Measurements from ENCODE around the gene COX19.
"Not testable (repeated sequence)": the region's sequence is repeated elsewhere in the genome, so short reads cannot be mapped to it uniquely, and the experiment has no call there.

The COX19 gene

GRCh38 chr7:978049-978346, 2.6 kb upstream of the COX19 start:
- DNase-seq (ENCODE audit: low read depth), result no peak

DNA sequence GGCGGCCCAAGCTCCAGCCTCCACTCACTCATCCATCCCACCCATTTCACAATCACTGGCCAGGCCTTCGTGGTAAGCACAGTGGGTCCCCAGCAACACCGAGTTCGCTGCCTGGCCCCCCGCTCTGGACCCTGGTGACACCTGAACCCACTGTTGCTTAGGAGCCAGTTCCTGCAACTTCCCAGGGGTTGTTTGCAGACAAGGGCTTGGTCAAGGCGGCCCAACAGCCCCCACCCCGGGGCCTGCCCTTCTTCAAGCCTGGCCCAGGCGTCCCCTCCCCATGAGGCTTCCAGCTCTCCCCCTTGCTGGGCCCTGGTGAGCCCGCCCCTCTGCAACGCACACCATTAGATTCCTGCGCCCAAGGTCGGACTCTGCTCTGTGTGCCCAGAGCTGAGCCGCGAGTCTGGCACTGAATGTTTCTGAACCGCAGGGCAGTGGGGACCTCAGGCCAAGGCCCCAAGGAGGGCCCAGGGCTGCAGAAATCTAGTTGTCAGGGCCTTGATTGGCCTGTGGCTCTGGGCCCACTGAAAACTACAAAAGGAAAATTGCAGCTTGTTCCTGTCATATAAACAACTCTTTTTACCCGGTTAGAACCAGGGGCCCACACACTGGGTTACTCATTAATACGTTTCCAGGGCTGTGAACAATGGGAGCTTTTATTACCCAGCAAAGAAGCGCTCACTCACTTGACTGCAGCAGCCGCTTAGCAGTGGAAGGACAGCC, 2.1 kb upstream of the COX19 start:
- DNase-seq (ENCODE audit: low read depth), result no peak

- no peak for DNase-seq (ENCODE audit: low read depth)
Observed at GRCh38 chr7:976901-977325, 1.6 kb upstream of the COX19 start.

DNA sequence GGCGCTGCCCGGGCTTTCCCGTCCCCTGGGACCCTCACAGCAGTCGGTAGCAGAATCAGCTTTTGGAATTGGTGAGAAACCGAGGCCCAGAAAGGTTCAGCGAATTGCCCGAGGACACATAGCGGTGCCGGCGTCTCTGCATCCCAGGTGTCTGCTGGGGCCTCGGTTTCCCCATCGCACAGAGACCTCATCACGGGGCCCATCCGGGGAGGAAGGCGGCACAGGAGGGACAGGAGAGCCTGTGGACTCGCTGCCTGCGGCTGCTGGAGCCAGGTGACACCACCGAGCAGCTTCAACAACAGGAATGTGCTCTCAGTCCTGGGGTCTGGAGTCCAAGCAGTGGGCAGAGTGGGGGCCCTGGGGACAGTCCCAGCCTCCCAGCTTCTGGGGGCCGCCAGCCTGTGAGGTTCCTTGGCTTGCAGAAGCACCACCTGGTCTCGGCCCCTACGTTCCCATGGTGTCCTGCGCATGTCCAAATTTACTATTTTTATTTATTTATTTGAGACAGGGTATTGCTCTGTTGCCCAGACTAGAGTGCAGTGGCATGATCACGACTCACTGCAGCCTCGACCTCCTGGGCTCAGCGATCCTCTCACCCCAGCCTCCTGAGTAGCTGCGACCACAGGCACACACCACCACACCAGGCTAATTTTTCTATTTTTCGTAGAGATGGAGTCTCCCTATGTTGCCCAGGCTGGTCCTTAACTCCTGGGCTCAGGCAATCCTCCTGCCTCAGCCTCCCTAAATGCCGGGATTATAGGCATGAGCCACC, 539 bp upstream of the COX19 start:
- no peak for DNase-seq (ENCODE audit: low read depth)

GRCh38 chr7:974172-974571, 1.2 kb downstream of the COX19 start:
- DNase-seq (ENCODE audit: low read depth), result no peak

DNA sequence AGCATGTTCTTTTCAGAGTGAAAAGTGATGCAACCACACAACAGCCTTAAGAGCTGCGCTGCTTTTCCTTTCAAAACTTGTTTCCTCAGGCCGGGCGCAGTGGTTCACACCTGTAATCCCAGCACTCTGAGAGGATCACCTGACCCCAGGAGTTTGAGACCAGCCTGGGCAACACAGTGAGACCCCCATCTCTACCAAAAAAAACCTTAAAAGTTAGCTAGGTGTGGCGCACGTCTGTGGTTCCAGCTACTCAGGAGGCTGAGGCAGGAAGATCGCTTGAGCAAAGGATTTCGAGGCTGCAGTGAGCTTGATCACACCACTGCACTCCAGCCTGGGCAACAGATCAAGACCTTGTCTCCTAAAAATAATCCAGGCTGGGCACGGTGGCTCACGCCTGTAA, 2.0 kb downstream of the COX19 start:
- DNase-seq (ENCODE audit: low read depth), result no peak

DNA sequence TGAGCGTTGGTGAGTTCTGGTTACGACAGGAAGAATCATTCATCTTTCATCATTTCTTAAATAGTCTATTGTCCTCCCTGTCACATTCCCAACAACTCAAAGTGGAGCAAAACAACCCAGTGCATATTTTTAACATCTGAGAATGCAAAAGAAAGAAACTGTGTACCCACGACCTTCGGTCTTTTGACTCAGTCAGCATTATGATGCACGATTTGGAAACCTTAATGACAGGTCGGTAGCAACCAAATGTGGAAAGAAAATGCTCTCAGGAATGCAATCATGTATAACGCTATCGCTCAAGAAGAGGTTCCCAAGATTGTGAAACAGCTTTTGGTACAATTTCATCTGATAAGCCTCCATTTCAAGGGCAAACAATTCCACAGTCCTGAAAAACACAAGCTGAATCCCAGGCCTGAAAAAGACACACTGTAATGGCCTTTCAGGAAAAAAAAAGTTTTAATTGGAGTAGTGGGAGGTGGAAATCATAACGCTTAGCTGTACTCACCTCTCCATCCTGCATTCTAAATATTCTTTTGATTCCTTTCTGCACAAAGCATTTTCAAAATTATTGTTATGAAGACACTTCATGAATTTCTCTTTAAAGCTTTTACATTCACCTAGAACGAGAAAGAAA, 2.6 kb downstream of the COX19 start:
- DNase-seq (ENCODE audit: low read depth), result no peak

DNA sequence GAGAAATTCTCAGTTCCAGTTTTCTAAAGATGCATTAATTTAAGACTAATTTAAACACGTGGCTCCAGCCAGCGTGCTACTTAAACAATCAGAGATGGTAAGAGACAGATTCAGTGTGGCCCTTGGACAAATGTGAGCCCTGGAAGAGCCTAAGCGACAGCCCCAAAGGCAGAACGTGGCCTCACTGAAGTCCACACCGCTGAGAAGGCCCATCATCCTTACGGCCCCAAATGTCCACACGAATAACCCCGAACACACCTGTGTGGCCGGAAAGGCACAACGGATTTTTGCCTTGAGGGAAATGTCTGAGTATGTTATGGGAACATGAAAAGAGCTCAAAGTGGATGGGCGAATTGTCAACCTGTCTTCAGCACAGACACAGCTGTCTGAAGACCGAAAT, 3.2 kb downstream of the COX19 start:
- DNase-seq (ENCODE audit: low read depth), result no peak

GRCh38 chr7:970744-971143, 4.6 kb downstream of the COX19 start:
- no peak for DNase-seq (ENCODE audit: low read depth)

DNA sequence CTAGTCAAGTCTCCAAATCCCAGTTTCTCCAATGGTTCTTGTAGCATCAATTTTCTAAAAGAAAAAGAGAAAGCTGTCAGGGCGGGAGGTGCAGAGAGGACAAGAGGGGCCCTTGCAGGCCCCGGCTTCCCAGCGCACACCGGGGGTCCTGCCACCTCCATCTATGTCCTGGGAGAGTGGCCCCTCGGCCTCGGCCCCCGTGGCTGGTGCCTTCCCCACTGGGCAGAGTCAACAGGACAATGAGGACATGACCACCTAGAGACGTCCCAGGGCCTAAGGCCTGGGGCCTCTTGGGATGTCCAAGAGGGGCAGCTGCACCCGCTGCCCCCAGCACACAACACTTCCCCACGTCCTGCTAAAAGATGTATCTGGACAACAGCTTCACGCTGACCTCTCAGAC, 5.9 kb downstream of the COX19 start:
- no peak for DNase-seq (ENCODE audit: low read depth)

DNA sequence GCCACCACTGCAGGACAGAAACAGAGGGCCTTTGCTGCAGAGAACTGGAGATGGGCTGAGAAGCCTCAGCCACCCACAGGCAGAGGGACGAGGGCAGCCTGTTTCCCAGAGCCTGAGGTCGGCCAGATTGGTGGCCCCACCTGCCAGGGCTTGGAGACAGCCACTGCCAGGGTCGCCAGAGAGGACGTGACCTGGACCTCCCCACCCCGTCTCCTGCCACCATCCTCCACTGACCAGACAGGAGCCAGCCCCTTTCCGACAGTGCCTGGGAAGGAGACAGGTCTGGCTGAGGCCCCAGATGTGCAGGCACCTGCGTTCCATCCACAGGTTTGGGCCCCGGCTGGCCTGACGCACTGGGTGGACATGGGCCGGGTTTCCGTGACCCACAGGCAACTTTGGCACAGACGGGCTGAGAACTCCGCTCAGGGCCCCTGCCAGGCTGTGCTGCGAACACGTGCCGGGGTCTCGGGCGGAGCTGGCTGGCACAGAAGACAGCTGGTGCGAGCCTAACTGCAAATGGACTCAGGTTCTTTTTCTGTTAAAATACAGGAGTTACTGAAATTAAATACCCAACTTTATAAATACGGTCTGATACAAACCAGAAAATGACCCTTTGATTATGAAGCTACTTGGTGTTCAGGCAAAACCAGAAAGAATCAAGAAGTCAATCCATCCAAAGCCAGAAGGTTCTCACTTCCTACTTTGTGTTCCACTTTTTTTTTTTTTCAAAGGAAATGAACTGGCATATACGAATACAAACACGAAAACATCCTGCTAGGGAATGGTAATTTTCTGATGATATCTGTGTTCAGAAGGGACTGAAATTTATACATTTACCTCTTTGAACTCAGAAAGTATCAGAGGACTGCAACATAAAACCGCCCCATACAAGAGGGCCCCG, 6.9 kb downstream of the COX19 start:
- no peak for DNase-seq (ENCODE audit: low read depth)

DNA sequence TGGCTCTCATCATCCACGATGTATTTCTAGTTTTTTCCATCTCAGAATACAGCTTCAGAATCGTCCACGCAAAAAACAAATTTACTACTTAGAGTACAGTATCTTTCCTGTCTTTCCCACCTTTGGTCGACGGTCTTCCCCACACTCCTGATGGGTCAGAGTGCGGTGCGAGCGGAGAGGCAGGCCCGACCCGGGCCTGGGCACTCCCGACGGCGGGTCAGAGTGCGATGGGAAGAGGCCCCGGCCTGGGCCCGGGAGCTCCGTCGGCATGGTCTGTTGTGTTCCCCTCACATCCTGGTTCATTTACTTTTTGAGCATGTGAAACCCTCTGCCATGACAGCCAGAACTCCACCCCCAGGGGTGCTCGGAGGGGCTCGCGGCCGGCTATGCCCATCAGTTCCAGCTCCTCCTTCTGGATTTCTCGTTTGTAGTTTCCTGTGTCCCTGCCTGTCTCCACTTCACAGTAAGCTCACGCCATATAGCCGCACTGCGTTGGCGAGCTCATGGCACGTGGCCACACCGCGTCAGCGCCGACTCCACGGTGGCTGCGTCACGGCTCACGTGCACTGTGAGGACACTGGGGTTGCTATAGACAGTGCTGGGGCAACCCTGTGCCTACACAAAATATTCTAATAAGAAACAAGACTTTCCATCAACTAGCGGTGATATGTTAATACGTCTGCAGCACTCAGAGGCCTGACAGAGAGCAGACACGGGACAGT, 7.8 kb downstream of the COX19 start:
- no peak for DNase-seq (ENCODE audit: low read depth)

DNA sequence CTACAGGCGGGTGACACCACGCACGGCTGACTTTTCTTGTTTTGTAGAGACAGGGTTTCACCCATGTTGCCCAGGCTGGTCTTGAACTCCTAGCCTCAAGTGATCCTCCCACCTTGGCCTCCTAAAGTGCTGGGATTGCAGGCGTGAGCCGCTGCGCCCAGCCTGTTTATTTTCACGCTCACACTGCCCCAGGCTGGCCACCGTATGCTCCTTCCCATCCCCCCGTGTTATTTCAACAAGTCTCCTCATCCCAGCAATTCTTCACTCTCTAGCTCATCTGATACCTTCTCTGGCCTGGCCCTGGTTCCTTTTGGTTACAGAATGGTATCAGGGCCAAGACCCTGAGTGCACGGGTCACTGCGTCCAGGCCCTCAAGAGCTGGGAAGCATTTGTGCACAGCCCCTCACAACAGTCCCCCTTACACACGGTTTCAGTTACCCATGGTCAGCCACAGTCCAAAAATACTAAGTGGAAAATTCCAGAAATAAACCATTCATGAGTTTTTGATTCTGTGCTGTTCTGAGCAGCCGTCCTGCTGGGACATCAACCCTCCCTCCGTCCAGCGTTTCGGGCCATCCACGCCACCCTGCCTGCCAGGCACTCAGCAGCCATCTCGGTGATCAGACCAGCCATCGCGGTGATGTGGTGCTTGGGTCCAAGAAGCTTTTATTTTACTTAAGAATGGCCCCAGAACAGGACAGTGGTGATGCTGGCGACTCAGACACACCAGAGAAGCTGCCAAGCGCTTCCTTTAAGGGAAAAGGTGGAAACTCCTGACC, 8.9 kb downstream of the COX19 start:
- DNase-seq (ENCODE audit: low read depth), result no peak

DNA sequence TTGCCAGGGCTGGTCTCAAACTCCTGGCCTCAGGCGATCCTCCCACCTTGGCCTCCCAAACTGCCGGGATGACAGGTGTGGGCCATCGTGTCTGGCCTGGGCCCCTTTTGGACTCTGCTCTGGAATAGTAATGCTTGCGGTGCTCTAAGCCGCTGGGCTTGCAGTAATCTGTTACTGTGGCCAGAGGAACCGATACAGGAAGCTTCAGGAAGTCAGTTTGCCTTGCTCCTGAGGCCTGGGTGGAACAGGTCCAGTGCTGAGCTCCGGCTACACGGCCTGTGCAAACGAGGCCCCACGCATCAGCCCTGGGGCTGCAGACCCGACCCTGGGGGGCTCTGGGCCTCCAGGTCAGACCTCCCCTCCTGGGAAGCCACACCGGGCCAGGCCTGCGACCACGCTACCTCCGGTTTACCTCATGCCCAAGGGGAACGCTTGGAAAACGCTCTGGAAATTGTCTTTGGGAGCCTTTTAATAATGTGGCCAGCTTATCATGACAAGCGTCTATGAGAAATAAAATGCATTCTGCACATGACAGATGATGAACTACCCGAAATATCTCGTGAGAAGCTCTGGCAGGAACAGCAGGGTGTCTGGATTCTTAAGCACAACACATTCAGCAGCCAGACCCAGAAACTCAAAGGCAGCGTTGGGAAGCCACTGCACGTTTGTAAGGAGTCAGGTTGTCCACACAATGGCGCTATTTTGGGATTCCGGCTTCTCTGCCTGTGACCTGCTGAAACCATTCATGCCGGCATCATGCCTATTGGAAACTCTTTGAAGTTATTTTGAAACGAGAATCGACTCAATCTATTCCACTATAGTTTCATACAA, 10.7 kb downstream of the COX19 start:
- no peak for DNase-seq (ENCODE audit: low read depth)

- DNase-seq (ENCODE audit: low read depth), result no peak
Observed at GRCh38 chr7:963236-964078, 11.9 kb downstream of the COX19 start.

GRCh38 chr7:962401-963081, 12.8 kb downstream of the COX19 start:
- DNase-seq (ENCODE audit: low read depth), result no peak

DNA sequence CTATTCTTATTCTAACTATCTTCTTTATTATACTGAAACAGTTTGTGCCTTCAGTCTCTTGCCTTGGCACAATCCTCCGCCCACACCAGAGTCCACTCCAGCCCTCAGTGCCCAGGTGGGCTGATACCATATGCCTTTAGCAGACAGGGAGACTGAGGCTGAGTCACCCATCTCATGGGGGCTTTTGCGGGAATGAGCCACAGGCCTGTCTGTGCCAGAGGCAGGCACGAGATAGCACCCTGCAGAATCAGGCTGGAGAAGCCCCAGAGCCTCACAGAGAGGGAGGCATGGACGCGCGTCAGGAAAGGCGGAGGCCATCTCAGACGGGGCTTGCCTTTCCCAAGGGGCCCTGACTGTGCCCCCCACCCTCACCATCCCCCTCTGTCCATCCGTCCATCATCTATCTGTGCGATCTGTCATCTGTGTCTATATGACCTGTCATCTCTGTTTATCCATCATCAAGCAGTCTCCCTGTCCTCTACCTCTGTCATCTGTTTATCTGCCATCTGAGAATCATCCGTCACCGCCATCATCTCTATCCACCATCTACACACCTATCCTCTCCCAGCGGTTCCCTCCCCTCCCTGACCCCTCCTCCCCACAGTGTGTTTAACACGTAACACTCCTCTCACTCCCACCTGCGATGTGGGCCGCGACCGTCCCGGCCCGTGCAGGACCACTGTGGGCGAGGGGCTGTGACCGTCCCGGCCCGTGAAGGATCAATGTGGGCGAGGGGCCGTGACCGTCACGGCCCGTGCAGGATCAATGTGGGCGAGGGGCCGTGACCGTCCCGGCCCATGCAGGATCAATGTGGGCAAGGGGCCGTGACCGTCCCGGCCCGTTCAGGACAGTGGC, 13.6 kb downstream of the COX19 start:
- no peak for DNase-seq (ENCODE audit: low read depth)

GRCh38 chr7:960972-961371, 14.4 kb downstream of the COX19 start:
- DNase-seq (ENCODE audit: low read depth), result not testable (repeated sequence)
